Osteoblast (primary cell): ENCODE data around the gene GSDME. TPM values are rescaled to one million over a fixed set of nuclear protein-coding genes. Genes with fewer than 3 reads are reported as not detected.
"Not testable (repeated sequence)": the region's sequence is repeated elsewhere in the genome, so short reads cannot be mapped to it uniquely, and the experiment has no call there.

Experiments
- DNase-seq: peaks from one replicate; pipeline ENCODE4 v3.0.0; 2011; ENCODE audit warnings: low spot score, mixed read lengths; ENCODE audit not compliant: insufficient read length; ENCODE audit errors: missing footprints
- H2AFZ ChIP-seq: 2 replicates; pipeline ENCODE4 v1.6.0; 2011; ENCODE audit warnings: mild to moderate bottlenecking, low read length
- H3K27ac ChIP-seq: 2 replicates; pipeline ENCODE4 v1.5.1; 2011; ENCODE audit warnings: mild to moderate bottlenecking, low read depth, low read length, moderate library complexity
- H3K27me3 ChIP-seq: 2 replicates; pipeline ENCODE4 v1.6.0; 2012; ENCODE audit warnings: mild to moderate bottlenecking, control low read depth, inconsistent platforms, low read length, moderate library complexity; ENCODE audit not compliant: insufficient read depth
- H3K36me3 ChIP-seq: 2 replicates; pipeline ENCODE4 v1.5.1; 2011; ENCODE audit warnings: mild to moderate bottlenecking, low read length, control low read depth, moderate library complexity; ENCODE audit not compliant: insufficient read depth
- H3K4me1 ChIP-seq: 2 replicates; pipeline ENCODE4 v1.5.1; 2011; ENCODE audit warnings: mild to moderate bottlenecking, low read length, control low read depth, moderate library complexity; ENCODE audit not compliant: insufficient read depth
- H3K4me2 ChIP-seq: 2 replicates; pipeline ENCODE4 v1.6.0; 2011; ENCODE audit warnings: mild to moderate bottlenecking, low read length; ENCODE audit not compliant: insufficient read depth
- H3K4me3 ChIP-seq: fragments of 200-600 bp; sonication (generic); 3 replicates; pipeline ENCODE4 v1.5.1; 2012; ENCODE audit warnings: mild to moderate bottlenecking, low read length, inconsistent platforms; ENCODE audit not compliant: insufficient read depth
- H3K79me2 ChIP-seq: 2 replicates; pipeline ENCODE4 v1.6.0; 2012; ENCODE audit warnings: mild to moderate bottlenecking, low read length, control low read depth, inconsistent platforms; ENCODE audit not compliant: insufficient read depth
- H3K9me3 ChIP-seq: 2 replicates; pipeline ENCODE4 v1.5.1; 2011; ENCODE audit warnings: low read depth, low read length, control low read depth
- H4K20me1 ChIP-seq: 2 replicates; pipeline ENCODE4 v1.6.0; 2012; ENCODE audit warnings: mild to moderate bottlenecking, low read length, control low read depth; ENCODE audit not compliant: insufficient read depth
- CTCF ChIP-seq: IDR thresholded peaks from 2 replicates; pipeline ENCODE4 v1.5.1; 2011; ENCODE audit warnings: mild to moderate bottlenecking, low read depth, low read length, moderate library complexity; ENCODE audit errors: extremely low read depth
- total RNA-seq: library from RNA; depleted of rRNA; stranded (reverse); fragments of >200 nt; gene quantifications from 2 replicates; pipeline ENCODE4 v1.2.3, GENCODE V29; 2012

The GSDME gene
- total RNA-seq, 1 donor, result 42.3 TPM

GRCh38 chr7:24795407-24795767 lies 38.1 kb upstream of the GSDME start:
- Histone ChIP-seq H3K27ac (no peak overlapping the region), H3K4me2 (no peak overlapping the region), H3K9me3 (no peaks in the 10 kb centered on the region), H3K27me3 (no peaks in the 10 kb centered on the region), H2AFZ (no peak overlapping the region), H3K4me3 (no peak overlapping the region), H3K4me1 (no peaks in the 10 kb centered on the region), H3K36me3 (peaks cover 11% of the 10 kb centered on the region), H4K20me1 (no peaks in the 10 kb centered on the region), H3K79me2 (no peaks in the 10 kb centered on the region)
- TF ChIP-seq CTCF, result no peak
- DNase-seq, result no peak

GRCh38 chr7:24794751-24795406 lies 37.6 kb upstream of the GSDME start:
- H3K79me2 ChIP-seq, H3K4me1 ChIP-seq, H3K4me2 ChIP-seq, H3K36me3 ChIP-seq, DNase-seq, H3K9me3 ChIP-seq, H2AFZ ChIP-seq, H3K27me3 ChIP-seq, H3K4me3 ChIP-seq, H4K20me1 ChIP-seq, H3K27ac ChIP-seq: not testable (repeated sequence)

- Histone ChIP-seq H3K4me2 (no peak overlapping the region), H3K27me3 (no peaks in the 10 kb centered on the region)
- TF ChIP-seq CTCF, result no peak
Measured at GRCh38 chr7:24793982-24794648, 36.9 kb upstream of the GSDME start.

GRCh38 chr7:24788961-24789576 lies 31.8 kb upstream of the GSDME start:
- H3K4me1 ChIP-seq, result peaks cover 13% of the 10 kb centered on the region
- no peak overlapping the region for H3K4me3 ChIP-seq
- no peak overlapping the region for H3K27ac ChIP-seq
- no peaks in the 10 kb centered on the region for H3K27me3 ChIP-seq
- no peak overlapping the region for H2AFZ ChIP-seq
- no peaks in the 10 kb centered on the region for H3K36me3 ChIP-seq
- no peak for DNase-seq
- no peaks in the 10 kb centered on the region for H4K20me1 ChIP-seq
- H3K4me2 ChIP-seq, result no peak overlapping the region
- no peak for TF ChIP-seq CTCF
- H3K79me2 ChIP-seq, result no peaks in the 10 kb centered on the region
- no peaks in the 10 kb centered on the region for H3K9me3 ChIP-seq

More at GRCh38 chr7:24793982-24794648, 36.9 kb upstream of the GSDME start:
- Histone ChIP-seq H4K20me1 (no peaks in the 10 kb centered on the region), H3K79me2 (no peaks in the 10 kb centered on the region), H3K27ac (no peak overlapping the region), H3K4me1 (no peaks in the 10 kb centered on the region), H3K36me3 (peaks cover 8% of the 10 kb centered on the region), H2AFZ (peak overlapping the region; percentile 33), H3K4me3 (no peak overlapping the region), H3K9me3 (no peaks in the 10 kb centered on the region)
- peak; percentile 46 for DNase-seq
